WERI-Rb-1 (cell line): ENCODE measurements around the gene TTC33.
A peak's percentile ranks its signal among the peaks of the same experiment; 100 is the strongest.

ENCODE experiments used
- DNase-seq: peaks from one replicate; pipeline ENCODE4 v3.0.0-alpha.2; 2020
- H3K27ac ChIP-seq: fragments of 250-450 bp; sonication (Bioruptor Pico); 2 replicates; pipeline ENCODE4 v1.5.1; 2020; ENCODE audit warnings: mild to moderate bottlenecking, moderate library complexity
- H3K27me3 ChIP-seq: fragments of 250-450 bp; sonication (Bioruptor Pico); 2 replicates; pipeline ENCODE4 v1.5.1; 2021; ENCODE audit warnings: mild to moderate bottlenecking, low read depth, moderate library complexity; ENCODE audit not compliant: insufficient read depth, severe bottlenecking
- H3K36me3 ChIP-seq: fragments of 250-450 bp; sonication (Bioruptor Pico); 2 replicates; pipeline ENCODE4 v1.5.1; 2020; ENCODE audit warnings: mild to moderate bottlenecking, moderate library complexity
- H3K4me3 ChIP-seq: 2 replicates; pipeline ENCODE4 v1.5.1; 2011; ENCODE audit warnings: low read depth, mild to moderate bottlenecking, control low read depth, low read length
- H3K9me3 ChIP-seq: fragments of 250-450 bp; sonication (Bioruptor Pico); 2 replicates; pipeline ENCODE4 v1.5.1; 2021; ENCODE audit warnings: mild to moderate bottlenecking, moderate library complexity; ENCODE audit not compliant: severe bottlenecking
- TF ChIP-seq, protein P1 (sequence below): IDR thresholded peaks from 2 replicates; pipeline ENCODE4 v1.5.1; 2011; ENCODE audit warnings: low read depth, mild to moderate bottlenecking, control low read depth, inconsistent platforms, low read length

Gene TTC33

DNA sequence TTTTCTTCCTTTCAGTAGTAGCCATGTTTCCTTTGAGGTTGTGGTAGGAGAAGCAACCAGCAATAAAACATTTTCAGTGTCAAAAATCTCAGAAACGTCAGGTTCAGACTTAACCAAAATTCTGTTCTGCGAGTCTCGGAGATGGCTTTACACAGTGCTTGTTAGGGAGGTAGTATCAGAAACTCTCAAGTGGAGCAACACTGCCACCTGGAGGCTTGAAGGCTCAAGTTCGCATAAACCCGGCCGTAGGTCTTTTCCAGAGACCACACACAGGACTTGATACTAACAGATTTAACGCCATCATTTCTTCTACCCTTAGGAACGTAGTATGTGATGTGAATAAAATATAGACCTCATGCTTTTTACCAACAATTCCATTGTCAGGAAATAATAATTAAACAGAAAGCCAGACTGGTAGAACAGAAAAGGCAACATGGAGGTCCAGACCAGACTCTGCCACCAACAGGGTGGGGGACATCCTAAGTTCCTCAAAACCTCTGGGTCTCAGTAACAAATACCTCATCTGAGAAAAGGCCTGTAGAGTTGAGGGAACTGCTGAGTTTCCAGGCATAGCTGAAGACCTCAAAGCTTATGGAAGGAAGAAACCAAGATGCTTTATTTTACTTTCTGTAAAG is 67.5 kb downstream of the TTC33 start:
- Histone ChIP-seq H3K27me3 (no peaks in the 10 kb centered on the region), H3K36me3 (no peaks in the 10 kb centered on the region), H3K9me3 (no peaks in the 10 kb centered on the region), H3K27ac (no peak overlapping the region), H3K4me3 (no peak overlapping the region)
- TF ChIP-seq, protein P1, sequence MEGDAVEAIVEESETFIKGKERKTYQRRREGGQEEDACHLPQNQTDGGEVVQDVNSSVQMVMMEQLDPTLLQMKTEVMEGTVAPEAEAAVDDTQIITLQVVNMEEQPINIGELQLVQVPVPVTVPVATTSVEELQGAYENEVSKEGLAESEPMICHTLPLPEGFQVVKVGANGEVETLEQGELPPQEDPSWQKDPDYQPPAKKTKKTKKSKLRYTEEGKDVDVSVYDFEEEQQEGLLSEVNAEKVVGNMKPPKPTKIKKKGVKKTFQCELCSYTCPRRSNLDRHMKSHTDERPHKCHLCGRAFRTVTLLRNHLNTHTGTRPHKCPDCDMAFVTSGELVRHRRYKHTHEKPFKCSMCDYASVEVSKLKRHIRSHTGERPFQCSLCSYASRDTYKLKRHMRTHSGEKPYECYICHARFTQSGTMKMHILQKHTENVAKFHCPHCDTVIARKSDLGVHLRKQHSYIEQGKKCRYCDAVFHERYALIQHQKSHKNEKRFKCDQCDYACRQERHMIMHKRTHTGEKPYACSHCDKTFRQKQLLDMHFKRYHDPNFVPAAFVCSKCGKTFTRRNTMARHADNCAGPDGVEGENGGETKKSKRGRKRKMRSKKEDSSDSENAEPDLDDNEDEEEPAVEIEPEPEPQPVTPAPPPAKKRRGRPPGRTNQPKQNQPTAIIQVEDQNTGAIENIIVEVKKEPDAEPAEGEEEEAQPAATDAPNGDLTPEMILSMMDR = peak; percentile 77
- peak; percentile 76 for DNase-seq

DNA sequence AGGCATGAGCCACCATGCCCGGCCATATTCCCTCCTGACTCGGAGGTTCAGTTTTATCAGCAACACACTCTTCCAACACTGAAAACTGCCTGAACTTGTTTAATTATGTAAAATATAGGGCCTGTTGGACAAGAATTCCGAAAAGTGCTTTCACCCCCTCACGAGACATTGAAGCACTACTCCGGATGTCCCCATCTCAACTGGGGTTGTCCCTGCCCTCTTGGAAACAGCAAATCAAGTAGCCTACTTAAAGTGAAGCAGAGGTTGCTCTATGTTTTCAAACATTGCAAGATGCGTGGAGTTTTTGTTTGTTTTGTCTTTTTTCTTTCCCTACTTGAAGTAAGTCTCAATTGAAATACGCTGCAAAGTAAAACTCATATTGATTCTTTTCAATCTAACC is 68.4 kb downstream of the TTC33 start:
- Histone ChIP-seq H3K27me3 (no peaks in the 10 kb centered on the region), H3K27ac (no peak overlapping the region), H3K4me3 (no peak overlapping the region), H3K9me3 (no peaks in the 10 kb centered on the region), H3K36me3 (no peaks in the 10 kb centered on the region)
- no peak for DNase-seq
- TF ChIP-seq, protein P1 = no peak

DNA sequence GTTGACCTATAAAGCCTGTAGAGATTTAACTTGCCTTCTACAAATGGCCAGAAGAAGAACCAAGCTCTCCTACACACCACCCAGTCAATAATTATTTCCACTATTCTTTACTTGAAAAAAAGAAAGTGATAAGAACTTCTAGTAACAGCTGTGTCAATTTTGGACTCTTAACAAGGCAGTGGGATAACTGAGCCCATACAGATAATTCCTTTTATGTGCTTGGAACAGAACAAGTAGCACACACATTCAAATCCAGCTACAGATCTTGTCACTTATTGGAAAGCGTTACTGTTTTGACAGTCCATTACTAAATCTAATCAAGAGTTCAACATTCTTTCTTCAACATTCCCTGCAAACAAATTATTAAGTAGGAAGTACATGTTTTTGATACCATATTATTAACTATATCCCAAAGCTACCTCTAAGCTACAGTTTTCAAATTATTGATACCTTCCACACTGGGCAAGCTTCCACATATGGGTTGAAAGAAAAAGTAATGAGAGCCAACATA is 69.7 kb downstream of the TTC33 start:
- Histone ChIP-seq H3K27ac (no peak overlapping the region), H3K9me3 (no peaks in the 10 kb centered on the region), H3K4me3 (no peak overlapping the region), H3K36me3 (no peaks in the 10 kb centered on the region), H3K27me3 (peaks cover 3% of the 10 kb centered on the region)
- no peak for DNase-seq
- TF ChIP-seq, protein P1 = no peak

DNA sequence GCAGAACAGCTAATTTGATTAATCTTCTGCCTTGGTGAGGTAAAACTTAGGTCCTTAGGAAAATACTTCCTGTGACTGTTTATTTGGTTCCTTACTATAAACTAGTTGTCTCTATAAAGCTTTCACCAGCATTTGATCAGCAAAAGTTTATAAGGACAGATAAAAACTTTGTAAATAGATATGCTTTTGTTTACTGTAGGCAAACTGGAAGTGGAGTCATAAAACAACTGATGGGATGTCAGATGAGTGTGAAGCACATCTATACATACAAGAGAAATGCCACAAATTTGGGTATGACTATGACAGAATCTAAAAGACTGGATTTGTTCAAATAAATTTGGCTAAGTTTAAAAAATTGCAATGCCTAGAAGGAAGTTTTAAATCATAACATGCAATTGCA is 70.6 kb downstream of the TTC33 start:
- DNase-seq = no peak
- no peaks in the 10 kb centered on the region for H3K36me3 ChIP-seq
- TF ChIP-seq, protein P1 = no peak

DNA sequence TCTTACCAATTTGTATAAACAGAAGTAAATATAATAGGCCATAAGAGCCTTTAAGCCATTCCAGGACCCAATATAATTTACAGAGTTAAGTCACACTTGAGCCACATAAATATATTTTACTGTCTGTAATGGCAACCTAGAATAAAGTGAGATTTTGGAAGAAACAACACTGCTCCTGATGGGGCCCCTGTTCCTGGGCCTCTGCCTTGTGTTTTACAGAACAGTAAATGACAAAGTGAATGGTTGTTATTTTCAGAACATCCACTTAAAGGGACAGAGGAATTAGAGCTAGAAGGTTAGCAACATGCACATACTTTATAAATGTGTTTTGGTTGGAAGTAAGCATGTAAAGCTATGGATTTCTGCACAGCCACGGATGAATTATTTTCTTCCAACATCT is 72.5 kb downstream of the TTC33 start:
- TF ChIP-seq, protein P1 = no peak
- H3K4me3 ChIP-seq = no peak overlapping the region
- H3K9me3 ChIP-seq = no peaks in the 10 kb centered on the region
- DNase-seq = no peak
- H3K27me3 ChIP-seq = peaks cover 13% of the 10 kb centered on the region
- H3K27ac ChIP-seq = no peak overlapping the region
- no peaks in the 10 kb centered on the region for H3K36me3 ChIP-seq

More for the DNA sequence above, 70.6 kb downstream of the TTC33 start:
- no peaks in the 10 kb centered on the region for H3K9me3 ChIP-seq
- H3K27ac ChIP-seq = no peak overlapping the region
- H3K27me3 ChIP-seq = peaks cover 11% of the 10 kb centered on the region
- H3K4me3 ChIP-seq = no peak overlapping the region
